Stimulated activated CD4-positive, alpha-beta T cell treated with anti-CD3 and anti-CD28 coated beads, TNF-alpha, amount 100 ng/mL, for 48 hours (primary cell): Measurements from ENCODE around the gene DBNDD1.

Source experiments
- DNase-seq, 3 donors: peaks; one replicate each; pipeline ENCODE4 v3.0.0-alpha.2; 2020; ENCODE audit warnings: low read depth in 3 of 3

DBNDD1 gene

GRCh38 chr16:89962754-89963498 lies 56.3 kb downstream of the DBNDD1 start:
- no peak for DNase-seq

GRCh38 chr16:89961920-89962319 lies 57.3 kb downstream of the DBNDD1 start:
- DNase-seq: no peak

- DNase-seq: no peak
Observed at GRCh38 chr16:89960966-89961365, 58.3 kb downstream of the DBNDD1 start.

GRCh38 chr16:89958596-89958995 lies 60.7 kb downstream of the DBNDD1 start:
- no peak for DNase-seq

- DNase-seq: no peak
Observed at GRCh38 chr16:89958068-89958467, 61.2 kb downstream of the DBNDD1 start.

GRCh38 chr16:89957216-89957785 lies 62.0 kb downstream of the DBNDD1 start:
- DNase-seq: no peak

- no peak for DNase-seq
Observed at GRCh38 chr16:89956505-89957215, 62.6 kb downstream of the DBNDD1 start.

GRCh38 chr16:89955001-89955685 lies 64.1 kb downstream of the DBNDD1 start:
- DNase-seq: no peak
